Stimulated activated CD8-positive, alpha-beta memory T cell treated with anti-CD3 and anti-CD28 coated beads, Interleukin-7, amount 100 ng/mL, for 1 hour (primary cell): ENCODE results near the gene OR2T6.
"Not testable (repeated sequence)": the region's sequence is repeated elsewhere in the genome, so short reads cannot be mapped to it uniquely, and the experiment has no call there.

Experiments used
- DNase-seq, 2 donors: peaks; one replicate each; pipeline ENCODE4 v3.0.0-alpha.2; 2020; ENCODE audit warnings: low read depth in 2 of 2

OR2T6 gene, protein sequence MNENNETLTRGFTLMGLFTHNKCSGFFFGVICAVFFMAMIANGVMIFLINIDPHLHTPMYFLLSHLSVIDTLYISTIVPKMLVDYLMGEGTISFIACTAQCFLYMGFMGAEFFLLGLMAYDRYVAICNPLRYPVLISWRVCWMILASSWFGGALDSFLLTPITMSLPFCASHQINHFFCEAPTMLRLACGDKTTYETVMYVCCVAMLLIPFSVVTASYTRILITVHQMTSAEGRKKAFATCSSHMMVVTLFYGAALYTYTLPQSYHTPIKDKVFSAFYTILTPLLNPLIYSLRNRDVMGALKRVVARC

GRCh38 chr1:248375446-248375845 is at the start of gene OR2T6:
Gene OR2T6, plus strand, starts transcription at chr1:248375746. Its CDS starts 11,863 bp downstream, at chr1:248387609.
- DNase-seq, result no peak

DNA sequence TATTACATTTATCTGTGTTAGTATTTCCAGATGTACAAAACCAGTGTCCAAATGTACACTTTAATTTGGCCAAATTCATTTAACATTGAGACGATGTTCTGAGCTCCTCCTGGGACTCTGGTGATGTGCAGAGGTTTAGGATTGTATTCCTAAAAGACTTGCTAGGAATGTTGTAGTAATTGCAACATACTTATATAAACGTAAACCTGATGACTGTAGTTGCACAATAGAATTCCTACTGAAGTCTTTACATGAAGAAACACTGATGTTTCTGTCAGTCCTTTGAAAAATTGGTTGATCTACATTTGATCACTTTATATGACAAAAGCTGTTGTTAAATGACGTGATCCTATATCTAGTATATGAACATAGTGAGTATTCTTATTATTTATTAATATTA is 32.1 kb upstream of the OR2T6 start:
- DNase-seq, result no peak

DNA sequence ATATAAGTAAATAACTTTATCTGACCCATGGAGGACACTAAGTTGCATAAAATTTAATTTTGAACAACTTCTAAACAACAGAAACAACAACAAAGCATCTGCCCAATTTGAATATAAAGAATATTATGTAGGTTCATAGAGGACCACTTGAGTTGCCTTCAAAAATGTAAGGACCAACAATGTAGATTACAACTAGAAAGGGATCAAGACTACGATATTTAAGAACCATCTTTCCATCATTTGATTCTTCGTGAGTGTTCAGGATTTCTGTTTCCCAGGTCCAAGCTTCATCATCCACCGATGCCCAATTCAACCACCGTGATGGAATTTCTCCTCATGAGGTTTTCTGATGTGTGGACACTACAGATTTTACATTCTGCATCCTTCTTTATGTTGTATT is 27.1 kb upstream of the OR2T6 start, which contains the start of gene OR14C36:
Gene OR14C36, plus strand, starts transcription at position 301 of the 400 bp plus-strand sequence. Its CDS starts 0 bp downstream, at position 301.
- no peak for DNase-seq

DNA sequence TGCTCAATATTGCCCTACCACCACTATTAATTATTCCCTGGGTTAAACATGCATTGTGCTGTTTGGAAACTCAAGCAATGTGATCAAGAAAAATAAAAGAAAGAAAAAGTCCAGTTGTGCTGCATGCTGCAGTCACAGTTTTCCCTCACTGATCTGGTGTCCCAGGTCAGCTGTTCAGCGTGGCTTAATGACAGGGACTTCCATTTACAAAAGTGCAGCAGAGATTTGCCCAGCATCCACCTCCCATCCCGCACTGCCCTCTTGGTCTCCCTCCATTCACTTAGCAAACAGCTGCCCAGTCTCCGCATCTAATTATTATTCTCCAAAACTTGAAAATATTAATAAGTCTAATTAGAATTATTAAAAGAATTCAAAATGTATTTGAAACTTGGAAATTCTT is 16.1 kb upstream of the OR2T6 start:
- no peak for DNase-seq

DNA sequence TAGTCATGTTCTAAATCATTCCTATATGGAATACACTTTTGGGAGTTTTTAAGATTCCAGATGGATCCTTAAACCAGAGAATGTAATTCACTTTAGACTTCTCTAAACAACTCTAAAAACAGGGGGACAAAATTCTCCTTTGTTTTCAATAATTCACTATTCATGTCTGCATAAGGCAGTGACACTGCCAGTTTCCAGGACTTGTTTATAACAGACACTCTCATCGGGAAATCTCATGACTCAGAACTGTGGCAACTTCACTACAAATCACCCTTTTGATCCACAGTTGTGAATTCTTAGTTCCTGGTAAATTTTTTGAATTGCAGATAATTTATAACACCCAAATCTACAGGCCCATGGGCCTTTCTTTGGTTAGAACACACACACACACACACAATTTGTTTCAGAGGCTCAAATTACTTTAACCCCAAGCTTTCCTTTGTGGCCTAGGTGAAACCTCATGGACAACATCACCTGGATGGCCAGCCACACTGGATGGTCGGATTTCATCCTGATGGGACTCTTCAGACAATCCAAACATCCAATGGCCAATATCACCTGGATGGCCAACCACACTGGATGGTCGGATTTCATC is 14.3 kb upstream of the OR2T6 start, which contains the start of gene OR2T4:
Gene OR2T4, plus strand, starts transcription at position 545 of the 595 bp plus-strand sequence. Its CDS starts 0 bp downstream, at position 545.
- DNase-seq, result no peak

- no peak for DNase-seq
Measured at GRCh38 chr1:248366609-248367008, 8.9 kb upstream of the OR2T6 start.

DNA sequence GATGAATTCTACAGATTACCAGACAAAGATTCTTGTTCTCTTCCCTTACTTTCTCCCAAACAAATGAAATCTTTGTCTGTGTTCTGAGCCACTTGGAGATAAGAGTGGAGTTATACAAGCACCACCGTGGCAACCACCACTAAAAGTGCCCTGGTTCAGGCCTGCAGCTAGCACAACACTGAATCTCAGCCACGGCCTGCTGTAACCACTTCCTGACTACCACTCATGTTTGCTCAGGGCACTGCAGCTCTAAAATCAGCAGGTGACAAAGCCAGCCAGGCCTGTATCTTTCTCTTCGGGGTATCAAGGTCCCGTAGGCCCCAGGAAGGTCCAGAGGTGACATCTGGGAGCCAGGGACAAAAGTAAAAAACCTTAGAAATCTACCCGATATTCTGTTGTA is 3.2 kb upstream of the OR2T6 start:
- no peak for DNase-seq

DNA sequence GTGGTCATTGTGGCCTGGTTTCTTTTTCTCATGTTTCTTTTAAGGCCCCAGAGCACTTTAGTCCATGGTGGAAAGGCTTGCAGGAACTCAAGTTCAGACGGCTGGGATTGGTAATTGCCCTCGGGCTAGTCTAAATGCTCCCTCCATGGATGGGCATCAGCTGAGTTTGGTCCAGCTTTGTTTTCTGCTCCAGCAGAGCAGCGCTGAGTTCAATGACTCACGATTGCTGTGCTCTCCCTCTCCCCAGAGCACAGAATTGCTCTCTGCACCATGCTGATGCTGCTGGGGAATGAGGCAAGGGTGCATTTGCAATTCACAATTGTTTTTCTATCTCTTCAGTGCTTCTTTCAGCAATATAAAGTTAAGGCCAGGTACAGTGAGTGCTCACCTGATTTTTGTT is 1.8 kb upstream of the OR2T6 start:
- no peak for DNase-seq

GRCh38 chr1:248376916-248377315 is 1.4 kb downstream of the OR2T6 start:
- no peak for DNase-seq

DNA sequence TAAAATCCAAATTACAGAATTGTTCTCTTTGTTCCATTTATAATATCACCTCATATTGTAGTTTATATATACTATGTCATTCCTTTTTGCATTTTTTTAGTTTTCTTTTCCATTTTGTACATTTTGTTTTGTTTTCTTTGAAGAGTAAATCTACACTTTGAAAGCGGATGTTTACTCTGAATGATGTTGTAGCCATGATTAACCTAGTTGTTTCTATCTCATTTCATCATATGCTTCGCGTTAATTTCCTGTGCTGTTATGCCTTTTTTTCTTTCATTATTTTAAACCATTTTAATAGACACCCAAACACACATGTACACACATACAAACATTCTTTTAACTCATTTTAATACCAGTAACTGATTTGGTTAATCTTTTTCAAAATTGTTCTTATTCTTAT is 5.3 kb downstream of the OR2T6 start:
- DNase-seq, result no peak

DNA sequence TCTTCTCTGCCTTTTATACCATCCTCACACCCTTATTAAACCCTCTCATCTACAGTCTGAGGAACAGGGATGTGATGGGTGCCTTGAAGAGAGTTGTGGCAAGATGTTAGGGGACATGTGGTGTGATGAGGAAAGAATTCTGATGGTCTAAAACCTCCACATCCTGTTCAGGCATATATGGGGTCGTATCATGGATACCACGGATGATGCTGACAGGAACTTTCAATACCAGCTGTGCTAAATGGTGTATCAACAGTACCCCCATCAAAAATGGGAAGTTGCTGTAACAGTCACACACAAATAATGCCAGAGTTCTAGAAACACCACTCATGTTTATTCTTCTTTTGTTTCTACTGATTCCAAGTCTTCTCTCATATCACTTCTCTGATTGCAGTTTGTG is 12.9 kb downstream of the OR2T6 start:
- DNase-seq, result no peak

GRCh38 chr1:248393050-248393449 is 17.5 kb downstream of the OR2T6 start:
- no peak for DNase-seq

DNA sequence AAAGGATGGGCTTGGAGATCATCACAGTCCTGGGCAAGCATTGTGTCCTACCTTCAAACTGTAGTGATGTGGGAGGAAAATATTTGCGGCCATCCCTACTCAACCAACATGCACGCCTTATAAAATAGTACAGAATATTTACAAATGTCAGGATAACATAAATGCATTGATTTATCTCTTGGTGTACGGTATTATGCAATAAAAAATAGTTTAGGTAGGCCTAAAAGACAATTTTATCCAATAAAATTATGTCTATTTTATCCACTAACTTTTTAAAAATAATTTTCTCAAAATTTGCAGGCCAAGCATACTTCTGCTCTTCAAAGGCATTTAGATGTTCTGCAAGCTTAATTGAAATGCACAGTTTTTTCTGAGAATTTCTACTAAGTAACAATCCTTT is 27.2 kb downstream of the OR2T6 start, which contains the start of gene OR2T1:
Gene OR2T1, plus strand, starts transcription at position 301 of the 400 bp plus-strand sequence. CDS start 3,100 bp downstream, outside the sequence.
- DNase-seq, result no peak

DNA sequence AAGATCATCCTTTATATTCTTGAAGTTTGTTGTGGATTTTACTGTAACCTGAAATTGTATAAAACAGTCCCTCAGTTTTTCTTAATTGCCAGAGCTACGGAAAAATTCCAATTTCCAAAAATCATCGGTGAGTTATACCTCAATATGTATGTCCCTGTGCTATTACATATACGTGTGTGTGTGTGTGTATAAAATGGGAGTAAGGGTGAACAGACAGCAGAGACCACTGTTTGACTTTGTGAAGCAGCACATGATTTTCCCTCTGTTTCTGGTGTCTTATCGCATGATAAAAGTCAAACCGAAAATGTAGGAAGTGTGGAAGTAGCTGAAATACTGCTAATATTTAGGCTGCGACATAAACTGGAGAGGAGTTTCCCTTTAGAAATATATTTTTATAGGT is 28.5 kb downstream of the OR2T6 start:
- no peak for DNase-seq

DNA sequence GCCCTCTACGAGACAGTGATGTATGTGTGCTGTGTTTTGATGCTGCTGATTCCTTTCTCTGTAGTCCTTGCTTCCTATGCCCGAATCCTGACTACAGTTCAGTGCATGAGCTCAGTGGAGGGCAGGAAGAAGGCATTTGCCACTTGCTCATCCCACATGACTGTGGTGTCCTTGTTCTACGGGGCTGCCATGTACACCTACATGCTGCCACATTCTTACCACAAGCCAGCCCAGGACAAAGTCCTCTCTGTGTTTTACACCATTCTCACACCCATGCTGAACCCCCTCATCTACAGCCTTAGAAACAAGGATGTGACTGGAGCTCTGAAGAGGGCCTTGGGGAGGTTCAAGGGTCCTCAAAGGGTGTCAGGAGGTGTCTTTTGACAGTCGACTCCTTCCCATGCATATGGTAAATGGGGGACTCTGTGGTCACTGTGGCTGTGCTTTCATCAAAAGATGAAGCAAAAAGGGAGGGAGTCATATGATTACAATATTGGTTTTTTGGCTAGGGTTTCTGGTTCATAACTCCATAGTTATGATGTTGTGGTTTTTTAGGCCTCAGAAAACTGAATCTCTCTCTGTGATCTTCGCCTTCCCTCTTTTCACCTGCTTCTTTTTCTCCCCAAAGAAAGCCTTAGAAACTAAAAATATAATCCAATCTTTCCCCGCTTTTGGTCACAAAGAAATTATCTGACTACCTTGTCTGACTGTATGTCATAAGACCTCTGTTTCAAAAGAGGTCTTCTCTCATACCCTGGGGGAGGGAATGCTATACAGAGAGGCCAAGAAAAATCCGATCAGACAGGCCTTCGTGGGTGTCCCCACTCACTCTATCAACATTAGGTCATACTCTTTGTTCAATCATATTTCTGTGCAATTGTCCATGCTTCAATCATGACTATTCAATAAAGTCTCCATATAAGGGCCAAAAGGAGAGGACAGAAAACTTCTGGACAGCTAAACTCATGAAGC is 31.5 kb downstream of the OR2T6 start:
- DNase-seq, result no peak

DNA sequence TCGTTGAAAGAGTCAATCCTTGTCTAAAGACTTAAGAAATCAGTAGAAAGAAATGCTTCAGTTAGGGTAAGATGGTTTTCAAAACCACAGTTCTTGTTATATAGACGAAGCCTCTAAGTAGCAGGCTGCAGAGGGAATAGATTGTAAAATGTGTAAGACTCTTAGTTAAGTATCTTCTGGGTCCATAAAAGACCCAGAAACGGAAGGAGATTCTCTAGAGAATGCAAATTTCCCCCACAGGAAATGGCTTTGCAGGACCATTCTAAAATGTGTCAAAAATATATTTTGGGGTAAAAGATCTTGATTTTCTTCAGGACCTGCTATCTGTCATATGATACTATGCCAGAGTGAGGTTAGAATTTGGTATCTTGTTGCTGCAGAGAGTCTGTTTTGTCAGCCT is 40.7 kb downstream of the OR2T6 start:
- DNase-seq, result no peak

- DNase-seq, result no peak
Measured at GRCh38 chr1:248417854-248418253, 42.3 kb downstream of the OR2T6 start.

- DNase-seq, result no peak
Measured at GRCh38 chr1:248421384-248421783, 45.8 kb downstream of the OR2T6 start.

- not testable (repeated sequence) for DNase-seq
Measured at GRCh38 chr1:248427526-248428191, 52.1 kb downstream of the OR2T6 start.

DNA sequence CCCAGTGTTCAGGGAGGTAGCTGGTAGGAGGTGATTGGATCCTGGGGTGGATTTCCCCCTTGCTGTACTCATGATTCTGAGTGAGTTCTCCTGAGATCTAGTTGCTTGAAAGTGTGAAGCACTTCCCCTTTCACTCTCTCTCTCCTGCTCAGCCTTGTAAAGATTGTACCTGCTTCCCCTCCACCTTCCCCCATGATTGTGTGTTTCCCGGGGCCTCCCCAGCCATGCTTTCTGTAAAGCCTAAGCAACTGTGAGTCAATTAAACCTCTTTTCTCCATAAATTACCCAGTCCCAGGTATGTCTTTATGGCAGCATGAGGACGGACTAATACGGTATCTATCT is 52.6 kb downstream of the OR2T6 start:
- not testable (repeated sequence) for DNase-seq

DNA sequence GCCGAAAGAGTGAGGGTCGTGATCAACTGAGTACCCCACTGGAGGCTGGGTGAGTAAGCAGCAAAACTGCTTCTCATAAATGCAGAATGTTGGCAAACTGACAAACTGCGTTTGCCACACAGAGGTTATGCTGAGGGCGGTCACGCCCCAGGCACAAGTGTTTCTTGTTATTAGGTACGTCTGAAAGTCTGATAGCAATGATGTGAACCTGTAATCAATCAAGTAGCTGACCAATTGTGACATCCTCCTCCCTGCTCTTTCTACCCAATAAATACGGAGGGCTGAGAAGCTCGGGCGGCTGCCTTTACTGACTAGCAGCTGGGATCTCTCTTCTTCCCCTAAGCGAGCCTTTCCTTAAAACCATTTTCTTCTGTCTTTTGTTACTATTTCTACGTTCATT is 56.1 kb downstream of the OR2T6 start:
- DNase-seq, result not testable (repeated sequence)

GRCh38 chr1:248432201-248432600 is 56.7 kb downstream of the OR2T6 start:
- not testable (repeated sequence) for DNase-seq
